Cardiac atrium fibroblast (primary cell): Measurements from ENCODE around the gene OBP2A. TPM values are rescaled to one million over a fixed set of nuclear protein-coding genes. Genes with fewer than 3 reads are reported as not detected.

ENCODE experiments used
- total RNA-seq: library from RNA; depleted of rRNA; stranded (reverse); fragments of >200 nt; gene quantifications from 2 replicates; pipeline ENCODE4 v1.2.3, GENCODE V29; 2015

OBP2A gene
- not detected in 2 replicates for total RNA-seq

GRCh38 chr9:135545646-135546176, at the start of gene OBP2A:
Gene OBP2A (plus strand): TSS chr9:135546126. CDS start chr9:135546181, 55 bp downstream.

GRCh38 chr9:135500525-135501260, 45.2 kb upstream of the OBP2A start, which contains the start of gene MRPS2:
Gene MRPS2 (plus strand): TSS chr9:135500682. CDS start chr9:135500711, 29 bp downstream.

GRCh38 chr9:135520916-135521607, 24.9 kb upstream of the OBP2A start, which contains the start of gene LCN1:
Gene LCN1 (plus strand): TSS chr9:135521440. CDS start chr9:135521498, 58 bp downstream.

GRCh38 chr9:135561391-135562234, 15.7 kb downstream of the OBP2A start, which contains the start of gene PAEP:
Gene PAEP (plus strand): TSS chr9:135561756.

Other genes with a start within 250 kb of the OBP2A start
- gene PPP1R26, start 66.3 kb upstream of the OBP2A start, total RNA-seq = 5.6 and 7.6 TPM in 2 replicates
- gene MRPS2, start 45.4 kb upstream of the OBP2A start, total RNA-seq = 51.4 and 62.5 TPM in 2 replicates
- gene LCN1, start 24.7 kb upstream of the OBP2A start, total RNA-seq = not detected in 2 replicates
- not detected in 2 replicates for gene PAEP, start 15.6 kb downstream of the OBP2A start, total RNA-seq
- not detected in 2 replicates for gene GLT6D1, start 93.4 kb downstream of the OBP2A start, total RNA-seq
- gene LCN9, start 117.2 kb downstream of the OBP2A start, total RNA-seq = not detected in 2 replicates
- gene SOHLH1, start 153.4 kb downstream of the OBP2A start, total RNA-seq = not detected in 2 replicates
- not detected in 2 replicates for gene KCNT1, start 156.1 kb downstream of the OBP2A start, total RNA-seq